Fibroblast of villous mesenchyme (primary cell): Measurements from ENCODE around the gene DMPK. TPM values are rescaled to one million over a fixed set of nuclear protein-coding genes. Genes with fewer than 3 reads are reported as not detected.
"Not testable (repeated sequence)": the region's sequence is repeated elsewhere in the genome, so short reads cannot be mapped to it uniquely, and the experiment has no call there.

ENCODE experiments used
- DNase-seq: peaks from one replicate; pipeline ENCODE4 v3.0.0-alpha.2; 2010; ENCODE audit warnings: low read depth
- H3K4me3 ChIP-seq: 2 replicates; pipeline ENCODE4 v1.5.1; 2011; ENCODE audit warnings: low read depth, mild to moderate bottlenecking, low read length
- CTCF ChIP-seq: IDR thresholded peaks from 2 replicates; pipeline ENCODE4 v1.5.1; 2012; ENCODE audit warnings: low read depth, mild to moderate bottlenecking, low read length; ENCODE audit not compliant: insufficient read depth
- total RNA-seq: library from RNA; depleted of rRNA; stranded (reverse); fragments of >200 nt; gene quantifications from 2 replicates; pipeline ENCODE4 v1.2.3, GENCODE V29; 2012

The DMPK gene
- total RNA-seq, 1 donor, result 53.1 TPM

GRCh38 chr19:45804140-45804958 is 22.1 kb upstream of the DMPK start:
- TF ChIP-seq CTCF, result no peak
- DNase-seq, result no peak
- no peak overlapping the region for H3K4me3 ChIP-seq

GRCh38 chr19:45801603-45802175 is 19.4 kb upstream of the DMPK start:
- no peak overlapping the region for H3K4me3 ChIP-seq
- DNase-seq, result no peak
- no peak for TF ChIP-seq CTCF

- no peak for DNase-seq
- no peak for TF ChIP-seq CTCF
These were observed 17.8 kb upstream of the DMPK start for GRCh38 chr19:45800070-45800553.

GRCh38 chr19:45799541-45799940 is 17.3 kb upstream of the DMPK start:
- not testable (repeated sequence) for H3K4me3 ChIP-seq, DNase-seq

More at GRCh38 chr19:45800070-45800553, 17.8 kb upstream of the DMPK start:
- H3K4me3 ChIP-seq, result no peak overlapping the region

- peak; percentile 84 for TF ChIP-seq CTCF
- no peak overlapping the region for H3K4me3 ChIP-seq
- DNase-seq, result peak; percentile 77
These were observed 16.8 kb upstream of the DMPK start for GRCh38 chr19:45798995-45799517.

- TF ChIP-seq CTCF, result no peak
- DNase-seq, result no peak
- no peak overlapping the region for H3K4me3 ChIP-seq
These were observed 12.3 kb upstream of the DMPK start for GRCh38 chr19:45794627-45795026.

- DNase-seq, result no peak
- TF ChIP-seq CTCF, result no peak
- H3K4me3 ChIP-seq, result no peak overlapping the region
These were observed 11.6 kb upstream of the DMPK start for GRCh38 chr19:45793876-45794275.
